NCI-H2227 (cell line): ENCODE results near the gene ARL6IP4.

ENCODE experiments used
- DNase-seq: peaks from one replicate; lab custom pipeline; 2025; ENCODE audit not compliant: unreplicated experiment; lab: John Stamatoyannopoulos, UW

ARL6IP4 gene

GRCh38 chr12:122989874-122990419 lies 9.5 kb downstream of the ARL6IP4 start:
- DNase-seq = no peak

DNA sequence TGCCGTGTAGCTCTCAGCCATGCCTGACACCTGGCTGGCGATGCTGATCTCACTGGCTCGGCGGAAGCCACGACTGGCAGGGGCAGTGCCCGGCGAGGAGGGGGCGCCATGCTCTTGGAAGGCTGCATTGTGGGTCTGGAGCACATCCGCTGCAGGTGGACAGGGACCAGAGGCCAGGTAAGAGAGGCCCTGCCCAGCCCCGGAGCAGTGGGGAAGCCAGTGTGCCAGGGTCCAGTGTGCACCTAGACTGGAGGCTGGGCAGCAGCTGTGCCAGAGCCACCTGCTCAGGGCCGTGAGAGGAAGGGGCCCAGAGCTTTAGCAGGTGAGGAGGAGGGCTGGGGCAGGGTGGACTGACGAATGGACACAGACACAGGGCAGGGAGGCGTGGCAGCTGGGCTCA lies 10.1 kb downstream of the ARL6IP4 start:
- no peak for DNase-seq

DNA sequence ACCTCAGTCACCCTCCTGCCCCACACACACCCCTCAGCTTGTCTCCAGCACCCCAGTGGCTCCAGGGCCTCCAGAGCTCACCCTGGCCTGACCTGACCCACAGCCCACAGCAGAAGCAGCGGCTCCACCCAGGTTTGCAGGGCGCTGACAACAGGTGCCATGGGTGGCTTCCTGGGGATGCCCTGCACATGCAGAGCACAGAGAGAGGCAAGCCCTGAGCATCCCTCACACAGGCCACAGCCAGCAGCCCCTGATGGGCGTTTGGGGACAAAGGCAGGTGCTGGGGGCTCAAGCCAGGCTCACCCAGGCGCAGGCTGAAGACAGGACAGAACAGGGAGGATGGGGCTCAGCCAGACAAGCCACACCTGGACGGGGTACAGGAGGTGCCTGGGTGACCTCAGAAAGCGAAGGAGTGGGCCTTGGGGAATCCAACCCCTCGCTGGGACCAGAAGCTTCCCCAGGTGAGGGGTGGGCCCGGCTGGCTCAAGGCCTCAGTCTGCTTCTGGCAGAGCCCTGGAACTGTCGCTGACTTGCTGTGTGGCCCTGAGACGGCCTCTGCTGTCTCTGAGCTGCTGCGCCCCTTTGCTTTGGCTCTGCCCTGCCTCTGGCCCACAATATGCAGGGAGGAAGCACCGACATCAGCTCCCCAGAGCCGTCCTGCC lies 10.6 kb downstream of the ARL6IP4 start:
- DNase-seq = no peak

GRCh38 chr12:122991623-122992275 lies 11.3 kb downstream of the ARL6IP4 start:
- no peak for DNase-seq

DNA sequence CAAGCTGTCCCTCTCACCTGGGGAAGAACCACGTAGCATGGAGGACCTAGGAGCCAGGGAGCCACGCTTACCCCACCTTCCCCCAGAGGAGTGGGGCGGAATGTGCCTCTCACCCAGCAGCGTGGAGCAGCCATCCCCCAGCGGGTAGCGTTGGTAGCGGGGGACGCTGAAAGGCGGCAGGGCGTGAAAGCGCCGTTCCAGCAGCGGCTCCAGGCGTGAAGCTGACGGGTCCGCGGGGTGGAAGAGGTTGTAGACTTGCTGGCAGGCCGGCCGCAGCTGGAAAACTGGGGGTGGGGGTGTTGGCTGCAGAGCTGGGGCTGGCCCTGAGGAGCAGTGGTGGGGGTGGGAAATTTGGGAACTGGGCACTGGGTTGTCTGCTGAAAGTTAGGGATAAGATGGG lies 11.9 kb downstream of the ARL6IP4 start:
- no peak for DNase-seq

DNA sequence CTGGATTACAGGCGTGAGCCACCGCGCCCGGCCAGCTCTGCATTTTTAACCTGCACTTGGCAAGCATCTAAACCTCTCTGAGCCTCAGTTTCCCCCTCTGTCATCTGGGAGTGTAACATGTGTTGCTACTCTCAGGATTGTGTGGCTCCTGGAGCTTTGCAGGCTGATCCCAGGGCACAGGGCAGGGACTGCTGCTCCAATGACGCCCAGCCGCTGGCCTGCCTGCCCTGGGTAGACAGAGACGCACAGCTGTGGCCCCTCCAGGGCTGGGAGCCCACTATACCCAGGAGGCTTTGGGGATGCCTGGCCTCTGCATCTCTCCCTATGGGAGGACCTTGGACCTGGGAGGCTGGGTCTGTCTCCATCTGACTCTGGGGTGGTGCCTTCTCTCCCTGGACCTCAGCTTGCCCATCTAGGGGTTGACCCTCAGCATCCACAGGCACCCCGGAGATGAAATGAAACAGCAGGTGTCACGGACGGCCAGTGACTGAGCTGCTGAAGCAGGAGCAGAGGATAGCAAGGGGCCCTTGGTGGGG lies 13.7 kb downstream of the ARL6IP4 start:
- DNase-seq = no peak

DNA sequence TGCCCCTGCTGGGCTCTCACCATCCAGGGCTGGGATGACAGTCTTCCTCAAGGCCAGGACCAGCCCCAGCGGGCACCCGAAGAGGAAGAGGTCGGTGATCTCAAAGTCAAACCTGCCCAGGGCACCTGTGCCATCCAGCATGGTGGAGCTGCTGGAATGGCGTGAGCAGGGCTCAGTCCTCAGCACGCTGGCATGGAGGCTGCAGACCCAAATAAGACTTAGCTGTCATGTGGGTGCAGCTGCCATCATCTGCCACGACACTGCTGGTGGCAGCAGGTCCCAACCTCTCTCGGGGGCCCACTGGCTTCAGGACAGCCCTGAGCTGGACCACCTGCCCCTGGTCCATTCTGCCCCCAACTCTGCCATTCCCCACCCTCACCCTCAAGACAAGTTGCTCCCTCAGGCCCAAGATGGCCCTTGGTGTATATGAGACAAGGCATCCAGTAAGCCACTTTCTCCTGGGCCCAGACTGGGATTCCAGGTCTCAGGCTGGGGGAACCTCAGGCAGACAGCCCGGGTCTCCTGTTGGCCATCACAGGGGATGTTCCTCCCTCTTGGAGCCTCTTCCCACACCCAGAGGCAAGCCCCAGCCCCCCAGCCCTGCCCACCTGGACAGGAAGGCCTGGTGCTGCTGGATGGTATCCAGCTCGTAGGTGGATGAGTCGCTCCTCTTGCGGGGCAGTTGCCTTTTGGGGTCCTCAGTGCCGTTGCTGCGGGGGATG lies 14.5 kb downstream of the ARL6IP4 start:
- no peak for DNase-seq

DNA sequence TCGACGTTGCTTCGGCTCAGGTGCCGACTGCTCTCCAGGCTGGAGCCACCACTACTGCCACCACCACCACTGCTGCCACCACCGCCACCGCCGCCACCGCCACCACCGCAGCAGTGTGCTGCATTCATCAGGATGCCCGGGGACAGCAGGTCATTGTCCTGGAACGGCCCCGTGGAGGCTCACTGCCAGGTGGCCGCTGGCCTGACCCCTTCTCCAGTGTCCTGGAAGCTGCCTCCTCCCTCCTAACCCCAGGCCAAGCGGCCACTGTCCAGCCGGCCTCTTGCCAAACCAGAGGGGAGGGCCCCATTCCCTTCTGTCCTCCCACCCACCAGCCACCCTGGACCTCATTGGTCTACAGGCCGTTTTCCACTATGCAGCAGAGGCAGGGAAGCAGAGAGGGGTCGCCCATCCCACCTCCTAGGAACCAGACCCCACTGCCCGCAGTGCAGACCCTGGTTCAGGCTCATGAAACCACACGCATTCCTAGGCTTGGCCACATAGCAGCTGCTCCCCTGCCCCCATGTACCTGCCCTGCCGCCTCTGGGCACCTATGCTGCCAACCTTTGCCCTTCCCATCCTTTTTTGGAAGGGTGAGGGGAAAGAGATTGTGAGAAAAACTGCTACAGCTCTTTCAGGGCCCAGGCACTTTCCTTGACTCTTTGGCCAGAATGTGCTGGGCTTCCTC lies 15.2 kb downstream of the ARL6IP4 start:
- no peak for DNase-seq

GRCh38 chr12:122996188-122996601 lies 15.7 kb downstream of the ARL6IP4 start:
- no peak for DNase-seq

DNA sequence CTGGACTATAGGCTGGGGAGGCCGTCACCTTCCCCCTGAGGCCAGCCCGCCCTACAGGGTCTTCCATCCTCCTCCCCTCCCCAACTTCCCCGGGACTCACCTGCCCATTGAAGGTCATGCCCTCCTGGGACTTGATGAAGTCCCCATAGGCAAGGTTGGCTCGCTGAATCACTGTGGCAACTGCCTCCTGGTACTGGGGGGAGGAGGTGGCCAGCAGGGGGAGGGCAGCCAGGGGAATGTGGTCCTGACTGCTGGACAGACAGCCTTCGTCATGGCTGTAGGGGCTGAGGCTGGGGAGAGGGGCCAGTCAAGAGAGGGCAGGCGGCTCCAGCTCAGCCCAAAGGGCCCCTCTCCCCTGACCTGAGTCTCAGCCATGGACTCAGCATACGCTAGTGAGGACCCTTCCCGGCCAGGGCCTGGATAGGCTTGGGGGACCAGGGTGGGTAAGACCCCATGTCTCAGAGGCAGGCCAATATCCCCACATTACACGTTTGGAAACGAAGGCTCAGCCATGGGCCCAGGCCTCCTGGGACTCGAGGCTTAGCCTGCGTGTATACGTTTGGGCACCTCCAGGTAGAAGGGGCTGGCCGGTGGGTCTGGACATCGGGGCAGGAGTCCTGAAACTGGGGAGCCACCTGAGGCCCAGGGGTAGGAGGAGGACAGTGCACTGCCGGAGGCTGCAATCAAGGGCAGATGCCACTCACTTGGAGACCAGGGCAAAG lies 16.3 kb downstream of the ARL6IP4 start:
- DNase-seq = no peak

- no peak for DNase-seq
These were observed 17.1 kb downstream of the ARL6IP4 start for GRCh38 chr12:122997343-122998250.

GRCh38 chr12:122998316-122998715 lies 17.8 kb downstream of the ARL6IP4 start:
- no peak for DNase-seq

GRCh38 chr12:122999196-122999946 lies 18.9 kb downstream of the ARL6IP4 start:
- no peak for DNase-seq

- DNase-seq = no peak
These were observed 19.5 kb downstream of the ARL6IP4 start for GRCh38 chr12:122999986-123000420.

DNA sequence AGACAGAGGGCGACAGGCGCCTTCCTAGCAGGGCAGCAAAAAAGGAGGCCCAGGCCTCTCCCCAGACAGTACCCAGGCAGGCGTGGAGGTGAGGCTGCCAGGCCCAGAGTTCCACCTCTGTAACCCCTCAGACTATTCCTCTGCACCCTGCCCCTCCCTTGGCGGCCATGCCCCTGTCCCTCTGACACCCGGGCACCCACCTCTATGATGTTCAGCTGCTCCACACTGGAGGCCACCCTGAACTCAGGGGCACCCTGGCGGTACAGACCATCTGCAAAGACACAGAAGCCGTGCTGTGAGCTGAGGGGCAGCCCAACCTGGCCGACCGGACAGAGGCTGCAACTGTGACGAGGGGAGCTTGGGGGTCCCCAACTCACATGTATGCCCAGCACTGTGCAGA lies 20.1 kb downstream of the ARL6IP4 start:
- DNase-seq = no peak

- DNase-seq = no peak
These were observed 21.0 kb downstream of the ARL6IP4 start for GRCh38 chr12:123001464-123001863.

DNA sequence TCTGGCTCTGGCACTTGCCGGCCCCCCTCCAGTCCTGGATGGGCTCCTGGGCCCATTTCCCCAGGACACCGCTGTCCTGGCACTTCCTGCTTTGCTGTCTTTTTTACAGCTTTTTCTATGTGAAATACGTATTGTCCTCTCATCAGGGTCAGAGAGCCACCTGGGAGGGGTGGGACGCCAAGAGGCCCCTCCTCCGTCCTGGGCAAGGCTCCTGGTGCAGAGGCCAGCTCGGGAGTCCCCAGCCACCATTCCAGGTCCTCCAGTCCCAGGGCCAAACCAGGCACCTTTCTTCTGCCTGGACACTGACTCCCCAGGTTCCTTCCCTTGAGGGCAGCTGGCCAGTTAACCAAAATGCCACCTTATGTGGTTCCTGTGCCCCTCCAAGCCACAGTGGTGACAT lies 22.8 kb downstream of the ARL6IP4 start:
- no peak for DNase-seq

- DNase-seq = no peak
These were observed 23.8 kb downstream of the ARL6IP4 start for GRCh38 chr12:123004287-123004686.
